GM19467 (cell line): ENCODE data around the gene RSAD2.
A peak's percentile ranks its signal among the peaks of the same experiment; 100 is the strongest.

Experiments used
- ATAC-seq: cut with Tn5 transposase; IDR thresholded peaks from one replicate; pipeline ENCODE4 v1.9.1; 2021; ENCODE audit warnings: mild to moderate bottlenecking, moderate library complexity; ENCODE audit not compliant: unreplicated experiment

RSAD2 gene

DNA sequence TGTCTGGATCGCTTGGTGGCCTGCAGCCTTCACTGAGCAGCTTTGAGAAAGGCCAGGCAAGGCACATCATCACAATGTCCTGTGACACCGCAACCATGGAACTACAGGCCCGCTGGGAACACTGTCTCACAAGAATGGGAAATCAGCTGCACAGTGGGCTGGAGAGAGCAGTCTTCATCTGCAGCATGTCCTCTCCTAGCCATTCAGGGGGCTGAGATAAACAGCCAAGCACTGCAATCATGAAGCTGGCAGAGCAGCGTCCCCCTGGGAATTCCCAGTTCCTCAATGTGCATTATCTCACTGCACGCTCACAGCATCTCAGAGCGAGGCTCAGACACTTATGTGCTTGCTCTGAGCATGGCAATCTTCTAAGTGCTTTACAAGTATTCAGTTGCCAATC, 13.8 kb upstream of the RSAD2 start:
- no peak for ATAC-seq

DNA sequence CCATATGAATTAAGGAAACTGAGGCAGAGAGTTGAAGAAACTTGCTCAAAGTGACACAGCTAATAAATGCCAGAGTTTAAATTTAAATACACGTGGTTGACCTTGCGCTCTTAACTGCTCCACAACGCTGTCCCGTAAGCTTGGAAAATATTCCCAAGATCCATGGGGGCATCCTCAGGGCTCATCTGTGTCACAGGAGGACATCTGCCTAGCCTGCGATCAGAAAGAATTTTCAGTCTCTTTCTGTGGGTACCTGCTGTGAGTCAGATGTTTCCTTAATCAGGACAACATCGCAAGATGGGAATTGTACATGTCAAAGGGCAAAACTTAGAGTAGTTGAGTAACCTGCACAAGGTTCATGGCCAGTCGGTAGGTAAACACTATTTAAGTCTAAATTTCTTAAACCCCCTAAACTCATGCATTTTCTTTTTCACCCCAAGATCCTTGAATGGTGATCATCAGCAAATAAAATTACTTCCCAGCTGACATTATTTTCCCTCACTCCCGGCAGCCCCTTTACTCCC, 13.3 kb upstream of the RSAD2 start:
- no peak for ATAC-seq

DNA sequence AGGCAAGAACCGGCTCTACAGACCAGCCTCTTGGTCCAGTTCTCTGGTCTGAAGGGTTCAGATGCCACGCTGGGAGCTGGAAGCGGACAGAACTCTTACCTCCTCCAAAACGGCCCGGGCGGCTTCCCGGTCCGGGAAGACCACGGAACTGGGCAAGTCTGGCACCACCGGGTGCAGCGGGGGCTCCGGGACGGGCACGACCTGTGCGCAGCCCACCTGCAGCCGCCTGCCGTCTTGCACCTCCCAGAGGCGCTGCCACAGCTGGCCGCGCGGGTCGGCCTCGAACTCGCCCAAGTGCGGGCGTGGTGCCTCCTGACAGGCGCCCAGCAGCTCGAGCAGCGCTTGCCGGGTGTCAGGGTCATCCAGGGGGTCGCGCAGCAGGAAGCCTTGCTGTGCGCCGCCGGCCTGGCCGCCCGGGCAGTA, 12.6 kb upstream of the RSAD2 start:
- ATAC-seq = peak; percentile 28

- peak; percentile 75 for ATAC-seq
Measured at GRCh38 chr2:6865346-6866274, 12.0 kb upstream of the RSAD2 start, which contains the start of gene CMPK2. Gene CMPK2, minus strand, starts transcription at chr2:6865907. Its CDS starts 211 bp downstream, at chr2:6865696.

GRCh38 chr2:6866275-6866671, 11.3 kb upstream of the RSAD2 start:
- ATAC-seq = peak; percentile 40

GRCh38 chr2:6866982-6867381, 10.6 kb upstream of the RSAD2 start:
- ATAC-seq = no peak

DNA sequence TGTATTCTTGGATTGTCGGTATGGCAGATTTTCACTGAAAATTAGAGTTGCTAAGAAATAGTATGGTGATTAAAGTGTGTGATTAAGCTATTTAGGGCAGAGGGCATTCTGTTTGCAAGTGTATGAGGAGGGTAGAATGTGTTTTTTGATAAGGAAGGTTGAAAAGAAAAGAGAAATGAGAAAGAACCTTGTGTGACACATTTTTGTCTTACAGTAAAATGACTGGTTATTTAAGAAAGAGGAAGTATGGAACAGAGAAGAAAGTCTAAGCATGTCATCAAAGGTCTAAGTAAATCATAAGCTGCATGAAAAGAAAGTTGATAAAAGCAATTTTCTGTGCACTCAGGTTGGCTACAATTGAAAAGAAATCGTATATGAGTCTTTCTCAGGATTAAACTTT, 5.2 kb upstream of the RSAD2 start:
- no peak for ATAC-seq

DNA sequence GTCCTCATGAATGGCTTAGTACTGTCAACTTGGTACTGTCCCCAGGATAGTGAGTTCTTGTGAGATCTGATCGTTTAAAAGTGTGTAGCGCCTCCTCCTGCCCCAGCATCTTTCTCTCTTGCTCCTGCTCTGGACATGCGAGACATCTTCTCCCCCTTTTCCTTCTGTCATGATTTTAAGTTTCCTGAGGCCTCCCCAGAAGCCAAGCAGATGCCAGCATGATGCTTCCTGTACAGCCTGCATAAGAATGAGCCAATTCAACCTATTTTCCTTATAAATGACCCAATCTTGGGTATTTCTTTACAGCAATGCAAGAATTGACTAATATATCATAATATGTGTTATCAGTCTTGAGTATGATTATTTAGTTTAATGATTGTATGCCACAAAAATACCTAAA, 3.5 kb upstream of the RSAD2 start:
- ATAC-seq = no peak

GRCh38 chr2:6876309-6876708, 1.3 kb upstream of the RSAD2 start:
- no peak for ATAC-seq

GRCh38 chr2:6878549-6878948, 972 bp downstream of the RSAD2 start:
- no peak for ATAC-seq

DNA sequence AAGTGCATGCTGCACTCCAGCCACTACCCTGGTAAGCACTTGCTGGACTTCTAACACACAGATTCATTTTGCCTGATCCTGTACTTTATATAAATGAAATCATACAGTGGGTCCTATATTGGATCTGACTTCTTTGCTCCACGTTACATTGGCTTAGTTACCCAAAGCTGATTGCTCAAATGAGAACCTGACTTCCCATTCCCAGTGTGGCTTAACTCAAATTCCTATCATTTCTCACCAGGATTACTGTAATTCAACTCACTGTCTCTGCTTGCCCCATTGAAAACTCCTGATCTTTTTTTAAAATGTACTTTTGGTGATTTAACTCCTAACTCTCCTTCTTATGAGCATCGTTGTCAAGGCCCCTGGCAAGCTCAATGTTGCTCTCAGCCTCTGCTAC, 1.4 kb downstream of the RSAD2 start:
- ATAC-seq = no peak

- no peak for ATAC-seq
Measured at GRCh38 chr2:6880200-6880733, 2.7 kb downstream of the RSAD2 start.

DNA sequence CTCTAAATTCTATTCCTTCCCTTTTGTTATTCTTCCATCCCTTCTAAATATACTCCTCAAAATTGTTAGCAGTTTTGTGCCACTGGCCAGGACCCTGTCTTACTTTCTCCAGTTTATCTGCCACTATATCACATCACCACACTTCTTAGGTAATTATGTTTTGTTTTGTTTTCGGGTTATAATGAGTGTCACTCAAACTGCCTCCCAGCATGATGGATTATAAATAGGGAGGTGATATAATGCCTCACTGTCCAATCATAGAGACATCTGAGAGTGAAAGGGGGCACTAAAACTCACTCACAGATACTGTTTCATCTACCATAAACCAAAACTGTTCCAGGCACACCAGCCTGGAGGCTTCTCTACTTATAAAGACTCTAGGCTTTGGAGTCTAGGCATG, 3.5 kb downstream of the RSAD2 start:
- ATAC-seq = no peak

DNA sequence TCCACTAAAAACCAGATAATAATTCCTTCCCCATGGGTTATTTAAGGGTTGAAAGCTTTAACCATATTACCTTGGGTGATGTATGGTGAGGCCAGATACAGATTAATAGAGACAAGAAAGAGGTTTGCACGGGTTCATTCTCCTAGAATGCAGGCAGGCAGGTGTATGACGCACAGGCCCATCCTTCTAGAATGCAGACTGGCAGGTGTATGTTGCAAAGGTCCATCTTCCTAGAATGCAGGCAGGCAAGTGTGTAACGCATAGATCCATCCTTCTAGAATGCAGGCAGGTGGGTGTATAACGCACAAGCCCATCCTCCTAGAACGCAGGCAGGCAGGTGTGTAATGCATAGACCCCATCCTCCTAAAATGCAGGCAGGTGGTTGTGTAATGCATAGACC, 3.9 kb downstream of the RSAD2 start:
- no peak for ATAC-seq

DNA sequence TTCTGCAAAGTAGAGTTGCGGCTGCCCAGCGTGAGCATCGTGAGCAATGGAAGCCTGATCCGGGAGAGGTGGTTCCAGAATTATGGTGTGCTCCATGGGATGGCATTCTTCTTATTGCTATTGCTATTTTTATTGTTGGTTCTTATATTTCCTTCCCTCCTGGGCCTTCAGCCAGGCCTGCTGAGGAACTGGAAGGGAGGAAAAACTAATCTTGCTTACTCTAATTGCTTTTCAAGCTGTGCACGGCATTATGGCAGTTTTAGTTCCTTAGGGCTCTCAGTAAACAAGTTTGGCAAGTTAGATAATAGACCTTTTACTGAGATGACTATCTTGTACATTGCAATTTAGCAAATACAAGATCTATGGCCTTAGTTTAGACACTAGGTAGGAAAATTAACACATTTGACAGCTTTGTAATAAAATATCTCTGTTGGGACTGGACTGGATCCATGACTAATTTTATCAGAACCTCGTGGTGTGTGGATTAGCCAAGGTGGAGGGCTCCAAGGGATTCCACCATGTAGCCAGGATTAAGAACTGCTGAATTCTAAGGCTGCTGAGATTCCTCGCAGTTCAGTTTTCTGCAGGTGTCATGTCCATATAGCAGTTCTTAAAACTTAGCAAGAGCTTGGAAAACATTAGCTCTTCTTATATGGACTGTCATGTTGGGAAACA, 6.0 kb downstream of the RSAD2 start:
- ATAC-seq = no peak

- no peak for ATAC-seq
Measured at GRCh38 chr2:6885551-6885950, 8.0 kb downstream of the RSAD2 start.

DNA sequence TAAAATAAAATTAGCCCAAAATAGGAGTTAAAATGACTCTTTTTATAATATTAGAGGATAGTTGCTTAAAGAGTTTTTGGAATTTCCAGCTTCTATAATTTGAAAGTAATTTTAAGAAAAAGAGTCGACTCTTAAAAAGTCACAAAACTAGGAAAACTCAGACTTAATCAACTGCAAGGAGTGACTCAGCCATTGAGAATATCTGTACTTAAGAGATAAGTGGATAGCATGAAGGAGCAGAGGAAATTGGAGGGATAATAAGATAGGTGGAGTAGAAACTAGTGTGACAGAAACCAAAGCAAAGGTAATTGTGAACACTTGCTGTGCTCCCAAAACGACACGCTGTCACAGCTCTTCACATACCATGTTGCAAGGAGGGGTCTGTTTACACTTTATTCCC, 8.4 kb downstream of the RSAD2 start:
- no peak for ATAC-seq

- ATAC-seq = no peak
Measured at GRCh38 chr2:6887751-6888192, 10.2 kb downstream of the RSAD2 start.

DNA sequence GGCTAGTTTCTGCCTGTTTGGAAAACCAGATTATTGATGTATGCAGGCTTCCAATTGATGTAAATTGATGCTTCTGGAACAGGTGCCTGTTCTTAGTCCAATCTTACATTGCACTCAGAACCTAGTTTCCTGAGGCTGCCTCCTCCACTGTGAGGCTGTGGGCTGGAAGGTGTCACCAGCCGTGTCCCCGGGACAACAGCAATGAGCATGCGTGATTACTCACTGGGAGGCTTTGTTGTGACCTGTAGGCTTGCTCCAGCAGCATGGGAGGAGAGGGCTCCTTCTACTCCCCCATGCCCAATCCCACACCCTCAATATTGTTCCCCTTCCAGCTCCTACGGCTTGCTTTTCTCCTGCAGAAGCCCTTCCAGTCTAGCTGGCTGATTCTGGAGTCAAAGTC, 11.1 kb downstream of the RSAD2 start:
- ATAC-seq = no peak

GRCh38 chr2:6893876-6894482, 16.4 kb downstream of the RSAD2 start:
- no peak for ATAC-seq
